DND-41 (cell line): ENCODE results near the gene NPHS2.

ENCODE experiments used
- CTCF ChIP-seq: IDR thresholded peaks from 2 replicates; pipeline ENCODE4 v1.5.1; 2012; ENCODE audit warnings: borderline replicate concordance, low read length, moderate library complexity, mild to moderate bottlenecking; ENCODE audit not compliant: poor library complexity, severe bottlenecking; ENCODE audit errors: extremely low read depth
- EZH2 ChIP-seq: IDR thresholded peaks from 3 replicates; pipeline ENCODE4 v1.6.1; 2012; ENCODE audit warnings: borderline replicate concordance, low read depth, mild to moderate bottlenecking, moderate library complexity, low read length, inconsistent platforms; ENCODE audit not compliant: severe bottlenecking

GRCh38 chr1:179509384-179509783, 66.4 kb downstream of the NPHS2 start:
- TF ChIP-seq CTCF = no peak
- no peak for TF ChIP-seq EZH2
